GM19193 (cell line): Measurements from ENCODE around the gene SLC38A3.

Experiments
- POLR2A ChIP-seq: IDR thresholded peaks from 4 replicates; pipeline ENCODE4 v1.6.1; 2011; ENCODE audit not compliant: insufficient read depth, insufficient read length; ENCODE audit errors: extremely low read depth

Gene SLC38A3

GRCh38 chr3:50227390-50228183 lies 22.5 kb downstream of the SLC38A3 start:
- peak; percentile 62 for TF ChIP-seq POLR2A

DNA sequence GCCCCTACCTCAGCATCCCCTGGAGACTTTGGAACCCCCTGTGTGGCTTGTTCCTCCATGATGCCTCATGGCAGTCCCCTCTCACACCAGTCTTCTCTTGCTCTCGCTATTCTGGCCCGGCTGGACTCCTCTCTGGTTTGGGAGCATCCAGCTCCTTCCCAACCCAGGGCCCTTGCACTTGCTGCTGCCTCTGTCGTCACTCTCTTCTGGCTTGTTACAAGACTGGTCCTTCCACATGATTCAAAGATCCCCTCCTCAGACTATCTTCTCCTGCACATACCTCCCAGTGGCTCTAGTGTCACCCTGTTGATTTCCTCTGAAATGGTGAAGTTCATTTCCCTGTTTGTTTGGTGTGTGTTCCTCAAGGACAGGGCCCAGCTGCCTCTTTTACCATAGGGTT lies 24.4 kb downstream of the SLC38A3 start:
- TF ChIP-seq POLR2A = no peak

DNA sequence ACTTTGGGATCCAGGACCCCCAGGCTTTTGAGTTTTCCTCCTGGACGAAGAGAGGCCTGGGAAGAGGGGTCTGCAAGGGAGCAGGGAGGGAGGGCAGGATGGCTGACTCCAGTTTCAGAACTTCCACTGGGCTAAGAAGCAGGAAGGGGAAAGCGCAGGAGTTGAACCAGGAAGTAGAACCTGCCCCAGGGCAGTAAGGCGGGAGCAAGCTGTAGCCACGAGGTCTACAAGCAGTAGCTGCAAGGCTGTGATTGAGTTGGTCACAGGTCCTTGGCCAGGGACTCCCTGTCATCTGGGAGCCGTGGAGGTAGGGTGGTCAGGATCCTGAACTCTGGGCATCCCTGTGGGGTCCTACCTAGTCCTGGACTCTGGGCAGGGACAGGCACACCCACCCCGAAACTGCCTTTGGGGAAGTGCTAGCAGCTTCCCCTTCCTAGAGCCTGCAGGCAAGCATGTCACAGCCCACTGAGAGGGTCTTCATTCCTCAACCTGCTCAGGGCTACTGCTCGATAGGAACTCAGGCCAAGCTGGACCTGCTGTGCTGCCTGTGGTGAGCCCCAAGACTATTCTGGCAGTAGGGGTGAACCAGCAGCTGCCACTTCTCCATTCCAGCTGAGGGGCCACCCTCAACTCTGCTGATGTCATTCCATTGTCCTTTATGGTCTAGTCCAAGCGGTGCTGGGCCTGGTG lies 25.2 kb downstream of the SLC38A3 start:
- TF ChIP-seq POLR2A = no peak

- no peak for TF ChIP-seq POLR2A
Measured at GRCh38 chr3:50230794-50231125, 25.7 kb downstream of the SLC38A3 start.

DNA sequence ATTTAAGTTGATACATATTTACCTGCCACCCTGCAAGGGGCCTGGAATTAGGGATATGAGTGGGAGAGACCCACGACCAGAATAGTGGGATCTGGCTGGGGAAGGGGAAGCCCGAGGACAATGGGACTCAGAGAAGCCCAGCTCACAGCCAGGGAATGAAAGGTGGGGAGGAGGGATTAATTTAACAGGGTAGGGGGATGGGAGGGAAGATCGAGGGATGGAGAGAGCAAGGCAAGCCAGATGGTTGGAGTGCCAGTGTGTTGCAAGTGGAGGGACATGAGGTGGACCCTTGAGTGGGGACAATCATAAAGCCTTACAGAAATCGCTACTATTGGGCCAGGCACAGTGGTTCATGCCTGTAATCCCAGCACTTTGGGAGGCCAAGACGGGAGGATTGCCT lies 26.5 kb downstream of the SLC38A3 start:
- no peak for TF ChIP-seq POLR2A

- no peak for TF ChIP-seq POLR2A
Measured at GRCh38 chr3:50232303-50232702, 27.2 kb downstream of the SLC38A3 start.

- TF ChIP-seq POLR2A = no peak
Measured at GRCh38 chr3:50233176-50233575, 28.1 kb downstream of the SLC38A3 start.

GRCh38 chr3:50235716-50236483 lies 30.8 kb downstream of the SLC38A3 start, which contains the start of gene GNAI2:
TSS of gene GNAI2 (plus strand) at chr3:50236204. CDS start at chr3:50236336, 132 bp downstream.
- TF ChIP-seq POLR2A = peak; percentile 96

DNA sequence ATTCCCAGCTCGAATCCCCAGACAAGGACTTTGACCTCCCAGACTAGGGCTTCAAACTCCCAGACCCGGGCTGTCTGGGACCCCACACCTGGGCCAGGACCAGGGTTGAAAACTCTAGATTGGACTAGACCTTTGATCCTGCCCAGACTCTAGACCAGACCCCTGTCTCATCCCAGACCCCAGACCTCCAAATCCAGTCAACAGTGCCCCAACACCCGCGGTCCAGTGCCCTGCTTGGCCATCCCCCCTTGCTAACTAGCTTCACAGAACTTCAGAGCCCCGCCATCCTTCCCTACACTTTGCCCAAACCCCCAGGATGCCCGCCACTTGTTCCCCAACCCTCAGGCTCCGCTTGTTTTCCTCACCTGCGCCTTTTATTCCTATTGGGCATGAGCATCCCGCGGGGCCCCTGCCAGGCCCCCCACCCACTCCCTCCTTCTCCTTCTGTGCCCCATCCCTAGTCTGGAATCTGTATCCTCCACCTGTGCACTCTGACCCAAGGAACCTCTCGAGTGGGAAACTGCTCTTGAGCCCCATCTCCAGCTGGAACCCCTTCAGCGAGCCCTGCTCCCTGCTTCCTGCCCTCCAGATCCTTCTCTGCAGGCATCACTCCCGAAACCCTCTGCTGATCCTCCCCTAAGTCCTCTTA lies 31.5 kb downstream of the SLC38A3 start:
- no peak for TF ChIP-seq POLR2A

GRCh38 chr3:50237133-50237651 lies 32.1 kb downstream of the SLC38A3 start:
- no peak for TF ChIP-seq POLR2A

- TF ChIP-seq POLR2A = peak; percentile 77
Measured at GRCh38 chr3:50237754-50238548, 32.9 kb downstream of the SLC38A3 start.

GRCh38 chr3:50238549-50239026 lies 33.5 kb downstream of the SLC38A3 start:
- no peak for TF ChIP-seq POLR2A

DNA sequence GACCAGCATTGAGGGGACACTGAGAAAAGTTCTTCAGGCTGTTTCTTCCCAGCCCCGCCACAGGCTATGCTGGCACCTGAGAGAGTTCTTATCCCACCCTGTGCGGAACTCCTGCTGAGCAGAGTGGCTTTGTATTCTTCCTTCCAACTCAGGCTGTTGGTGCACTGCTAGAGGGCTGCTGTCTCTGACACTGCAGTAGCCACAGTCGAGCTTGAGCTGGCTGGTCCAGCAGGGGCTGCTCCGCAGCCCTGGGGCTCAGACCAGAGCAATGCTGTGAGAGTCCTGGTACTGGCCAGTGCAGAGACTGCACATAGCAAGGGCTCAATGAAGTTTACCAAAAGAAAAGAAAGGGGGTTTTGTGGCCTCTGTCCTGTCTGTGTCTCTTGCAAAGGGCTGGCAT lies 34.6 kb downstream of the SLC38A3 start:
- no peak for TF ChIP-seq POLR2A

DNA sequence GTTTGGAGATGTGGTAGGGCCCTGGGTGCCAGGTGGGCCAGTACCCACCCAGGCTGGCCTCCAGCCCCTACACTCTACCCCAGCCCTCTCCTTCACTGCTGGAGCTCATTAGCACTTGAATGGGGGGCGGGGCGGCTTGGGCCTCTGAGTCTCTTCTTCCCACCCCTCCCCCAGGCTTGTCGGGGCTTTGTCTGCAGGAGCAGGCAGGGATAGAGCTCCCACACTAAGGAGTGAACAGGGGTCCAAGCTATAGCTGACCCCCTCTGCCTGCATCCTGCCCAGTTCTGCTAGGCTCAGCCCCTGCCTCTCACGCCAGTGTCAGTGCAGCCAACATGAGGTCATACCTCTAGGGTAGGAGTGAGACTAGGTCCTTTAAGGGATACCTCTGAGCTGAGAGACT lies 36.1 kb downstream of the SLC38A3 start:
- TF ChIP-seq POLR2A = no peak
